ENCODE data around the gene TMEM221. TPM values are rescaled to one million over a fixed set of nuclear protein-coding genes. Genes with fewer than 3 reads are reported as not detected.

Gene TMEM221
- total and polyA plus RNA-seq, 9 of the 15 experiments (the other 6 are each of a cell fraction or from before 2014, with no cell fraction given) = 0.06 to 0.35 TPM; not detected in 7

- TF ChIP-seq ZNF518B (CRISPR knock-in tag; IDR thresholded peaks at IDR 0.05) (no peak), ZNF395 (CRISPR knock-in tag; IDR thresholded peaks at IDR 0.05) (no peak), SMARCB1 (IDR thresholded peaks at IDR 0.05; ENCODE audit: insufficient read length, low read depth) (no peak), ZNF717 (CRISPR knock-in tag; IDR thresholded peaks at IDR 0.05) (no peak), E2F1 (CRISPR knock-in tag; IDR thresholded peaks at IDR 0.05) (no peak), PRPF4 (IDR thresholded peaks at IDR 0.05; ENCODE audit: insufficient read depth, low read depth, low read length, poor library complexity, severe bottlenecking) (no peak), NFIC (IDR thresholded peaks at IDR 0.05) (peak; percentile 68), ZBTB9 (CRISPR knock-in tag; IDR thresholded peaks at IDR 0.05) (no peak), RAD21 (CRISPR knock-in tag; conservative IDR thresholded peaks at IDR 0.05 in 1 of 2, IDR thresholded peaks at IDR 0.05 in 1 of 2) (peak; percentile 85 to 94), STAG1 (CRISPR knock-in tag; IDR thresholded peaks at IDR 0.05; ENCODE audit: borderline replicate concordance) (peak; percentile 88), MCM5 (IDR thresholded peaks at IDR 0.05; ENCODE audit: low read depth) (no peak), IRF9 (tag; IDR thresholded peaks at IDR 0.05) (no peak), ZNF586 (CRISPR knock-in tag; conservative IDR thresholded peaks at IDR 0.05) (no peak), PTBP1 (IDR thresholded peaks at IDR 0.05; ENCODE audit: low read depth, low read length) (0 out of 2 replicates have a peak, but pooled peaks have one; percentile 75), HNRNPLL (IDR thresholded peaks at IDR 0.05; ENCODE audit: low read depth, low read length, poor library complexity, severe bottlenecking) (no peak), TAF1 (IDR thresholded peaks at IDR 0.05; ENCODE audit: control insufficient read depth, extremely low read depth, insufficient read depth, low read length, severe bottlenecking) (no peak), ARID3B (CRISPR knock-in tag; IDR thresholded peaks at IDR 0.05; ENCODE audit: borderline replicate concordance) (no peak)
Observed at GRCh38 chr19:17394891-17395415, 53.5 kb downstream of the TMEM221 start (continued).

All from K562 (cell line).